H9 (cell line): ENCODE data around the gene AMDHD2. TPM values are rescaled to one million over a fixed set of nuclear protein-coding genes. Genes with fewer than 3 reads are reported as not detected.

Experiments used
- DNase-seq: peaks from one replicate; pipeline ENCODE4 v3.0.0-alpha.2; 2017
- H2AFZ ChIP-seq: one replicate; pipeline ENCODE4 v1.6.1; 2013; ENCODE audit warnings: mild to moderate bottlenecking, low read length, control low read depth, moderate library complexity
- H2AK5ac ChIP-seq: 2 replicates; pipeline ENCODE4 v1.6.1; 2013; ENCODE audit warnings: low read length, control low read depth, mixed read lengths; ENCODE audit not compliant: insufficient read length
- H2BK120ac ChIP-seq: one replicate; pipeline ENCODE4 v1.6.1; 2013; ENCODE audit warnings: low read depth, mild to moderate bottlenecking, low read length, control low read depth, inconsistent platforms; ENCODE audit not compliant: poor library complexity, severe bottlenecking
- H2BK12ac ChIP-seq: 2 replicates; pipeline ENCODE4 v1.6.1; 2013; ENCODE audit warnings: low read length, control low read depth, mixed read lengths, low read depth; ENCODE audit not compliant: insufficient read length
- H2BK15ac ChIP-seq: 2 replicates; pipeline ENCODE4 v1.6.1; 2013; ENCODE audit warnings: low read depth, low read length, control low read depth
- H2BK20ac ChIP-seq: one replicate; pipeline ENCODE4 v1.6.1; 2013; ENCODE audit warnings: low read depth, mild to moderate bottlenecking, low read length, control low read depth, inconsistent platforms; ENCODE audit not compliant: poor library complexity, severe bottlenecking
- H2BK5ac ChIP-seq: 2 replicates; pipeline ENCODE4 v1.6.1; 2013; ENCODE audit warnings: low read length, control low read depth, mixed read lengths; ENCODE audit not compliant: insufficient read length
- H3K14ac ChIP-seq: 2 replicates; pipeline ENCODE4 v1.6.1; 2013; ENCODE audit warnings: low read length, control low read depth; ENCODE audit not compliant: insufficient read depth
- H3K18ac ChIP-seq: 2 replicates; pipeline ENCODE4 v1.6.1; 2013; ENCODE audit warnings: low read depth, mild to moderate bottlenecking, mixed read lengths, low read length, control low read depth; ENCODE audit not compliant: insufficient read length
- H3K23ac ChIP-seq: 2 replicates; pipeline ENCODE4 v1.6.1; 2013; ENCODE audit warnings: low read length, control low read depth, mixed read lengths, low read depth; ENCODE audit not compliant: insufficient read length
- H3K23me2 ChIP-seq: 2 replicates; pipeline ENCODE4 v1.6.1; 2013; ENCODE audit warnings: low read depth, mild to moderate bottlenecking, mixed read lengths, low read length, control low read depth; ENCODE audit not compliant: insufficient read length, poor library complexity, severe bottlenecking
- H3K27ac ChIP-seq: 2 replicates; pipeline ENCODE4 v1.5.1; 2013; ENCODE audit warnings: low read length, control low read depth, mixed read lengths, low read depth; ENCODE audit not compliant: insufficient read length
- H3K27me3 ChIP-seq: 2 replicates; pipeline ENCODE4 v1.6.1; 2013; ENCODE audit warnings: low read length, control low read depth, inconsistent platforms; ENCODE audit not compliant: insufficient read depth
- H3K4ac ChIP-seq: 2 replicates; pipeline ENCODE4 v1.6.1; 2013; ENCODE audit warnings: low read depth, mild to moderate bottlenecking, control low read depth, inconsistent platforms, low read length, moderate library complexity
- H3K4me1 ChIP-seq: 2 replicates; pipeline ENCODE4 v1.6.1; 2013; ENCODE audit warnings: low read length, control low read depth, inconsistent platforms; ENCODE audit not compliant: insufficient read depth
- H3K4me2 ChIP-seq: 2 replicates; pipeline ENCODE4 v1.6.1; 2013; ENCODE audit warnings: low read length, control low read depth, mixed read lengths; ENCODE audit not compliant: insufficient read length, insufficient read depth
- H3K56ac ChIP-seq: 2 replicates; pipeline ENCODE4 v1.6.1; 2013; ENCODE audit warnings: low read depth, mild to moderate bottlenecking, mixed read lengths, low read length, control low read depth; ENCODE audit not compliant: insufficient read length
- H3K79me1 ChIP-seq: 2 replicates; pipeline ENCODE4 v1.6.1; 2013; ENCODE audit warnings: low read depth, mild to moderate bottlenecking, moderate library complexity, low read length, control low read depth, inconsistent platforms; ENCODE audit not compliant: insufficient read depth, poor library complexity, severe bottlenecking
- H3K79me2 ChIP-seq: 2 replicates; pipeline ENCODE4 v1.6.1; 2013; ENCODE audit warnings: low read length, control low read depth, inconsistent platforms; ENCODE audit not compliant: insufficient read depth
- H3K9ac ChIP-seq: 2 replicates; pipeline ENCODE4 v1.6.1; 2013; ENCODE audit warnings: low read length, control low read depth, mixed read lengths; ENCODE audit not compliant: insufficient read length; ENCODE audit errors: extremely low read depth
- H3K9me3 ChIP-seq: one replicate; pipeline ENCODE4 v1.6.1; 2013; ENCODE audit warnings: low read depth, low read length, inconsistent platforms; ENCODE audit not compliant: control insufficient read depth
- H3T11ph ChIP-seq: one replicate; pipeline ENCODE4 v1.6.1; 2013; ENCODE audit warnings: mild to moderate bottlenecking, low read length, control low read depth, inconsistent platforms
- H4K20me1 ChIP-seq: one replicate; pipeline ENCODE4 v1.6.1; 2013; ENCODE audit not compliant: control insufficient read depth, insufficient read length, insufficient read depth
- H4K5ac ChIP-seq: 2 replicates; pipeline ENCODE4 v1.6.1; 2013; ENCODE audit warnings: low read depth, mild to moderate bottlenecking, mixed read lengths, low read length, control low read depth; ENCODE audit not compliant: insufficient read length
- H4K8ac ChIP-seq: replicated peaks from 2 replicates; pipeline ENCODE4 v1.6.1; 2013; ENCODE audit warnings: low read length, control low read depth, mixed read lengths, low read depth; ENCODE audit not compliant: insufficient read length
- H4K91ac ChIP-seq: 2 replicates; pipeline ENCODE4 v1.6.1; 2013; ENCODE audit warnings: low read depth, mild to moderate bottlenecking, moderate library complexity, mixed read lengths, low read length, control low read depth; ENCODE audit not compliant: insufficient read length
- H3K27ac Mint-ChIP-seq, 3 experiments: 2 replicates in 2 of 3; 3 replicates in 1 of 3; pipeline ENCODE4 v1.8.0; 2020 to 2021; ENCODE audit warnings: mixed read lengths in 3 of 3, mild to moderate bottlenecking in 1 of 3, moderate library complexity in 1 of 3
- H3K27me3 Mint-ChIP-seq: 2 replicates; pipeline ENCODE4 v1.8.0; 2021; ENCODE audit warnings: low read depth, mild to moderate bottlenecking, moderate library complexity, mixed read lengths
- H3K36me3 Mint-ChIP-seq, 3 experiments: 2 replicates in 2 of 3; 3 replicates in 1 of 3; pipeline ENCODE4 v1.8.0; 2020 to 2021; ENCODE audit warnings: low read depth in 3 of 3, mixed read lengths in 3 of 3; ENCODE audit not compliant: insufficient read depth in 1 of 3
- H3K4me1 Mint-ChIP-seq, 2 experiments: 2 replicates each; pipeline ENCODE4 v1.8.0; 2020; ENCODE audit warnings: mixed read lengths in 2 of 2
- H3K4me3 Mint-ChIP-seq, 2 experiments: 2 replicates in 1 of 2; 3 replicates in 1 of 2; pipeline ENCODE4 v1.8.0; 2020 to 2021; ENCODE audit warnings: mild to moderate bottlenecking in 2 of 2, mixed read lengths in 2 of 2, moderate library complexity in 1 of 2
- H3K9me3 Mint-ChIP-seq, 2 experiments: 2 replicates in 1 of 2; 3 replicates in 1 of 2; pipeline ENCODE4 v1.8.0; 2020; ENCODE audit warnings: mild to moderate bottlenecking in 2 of 2, mixed read lengths in 2 of 2, moderate library complexity in 1 of 2
- WGBS: extraction: QIAGEN DNeasy Blood & Tissue Kit; methylation state at CpG from one replicate; pipeline ENCODE4 v1.1.7; 2013; ENCODE audit warnings: missing lambda C conversion rate, low lambda C conversion rate, mixed read lengths; ENCODE audit not compliant: insufficient read length; ENCODE audit errors: extremely low coverage; 5-methylcytosine and 5-hydroxymethylcytosine counted together
- total RNA-seq: library from RNA; stranded (reverse); gene quantifications from 2 replicates; pipeline ENCODE4 v1.2.1, GENCODE V29; 2021
- TF ChIP-seq, protein P1 (sequence below): fragments of 200-600 bp; sonication (generic); conservative IDR thresholded peaks from 3 replicates; pipeline ENCODE4 v1.8.0; 2021; ENCODE audit warnings: antibody characterized with exemption, mild to moderate bottlenecking

The AMDHD2 gene
- total RNA-seq, 1 experiment from 2014 or later, result 61.5 TPM

DNA sequence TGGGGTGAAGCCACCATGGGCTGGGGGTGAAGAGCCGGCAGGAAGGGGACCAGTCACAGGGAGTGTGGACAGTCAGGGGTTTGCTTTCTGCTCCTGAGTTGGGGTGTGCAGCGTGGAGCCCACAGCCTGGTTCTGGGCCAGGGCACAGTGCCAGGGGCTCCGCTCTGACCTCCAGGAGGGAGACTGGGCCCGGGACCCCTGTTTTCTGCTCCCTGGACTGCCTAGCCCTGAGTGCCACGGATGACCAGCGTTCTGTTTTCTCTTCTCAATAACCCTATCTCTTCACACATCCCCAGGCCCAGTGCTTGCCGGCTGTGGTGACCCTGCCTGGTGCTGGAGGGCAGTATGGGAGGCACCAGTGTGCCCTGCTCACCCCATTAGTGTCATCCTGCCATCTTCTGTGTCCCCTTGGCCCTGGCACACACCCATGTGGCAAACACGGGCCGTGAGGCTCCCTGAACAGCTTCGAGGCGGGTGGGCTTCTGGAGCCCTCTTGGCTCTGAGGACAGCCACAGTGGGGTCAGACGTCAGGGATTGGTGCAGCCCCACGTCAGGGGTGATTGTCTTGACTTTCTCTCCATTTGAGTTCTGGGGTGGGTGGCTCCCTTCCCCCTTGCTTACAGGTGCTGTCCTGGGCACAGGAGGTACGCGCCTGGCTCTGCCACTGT, 9.9 kb downstream of the AMDHD2 start:
- Mint-ChIP-seq H3K27me3 (peaks cover 4% of the 10 kb centered on the region; the same call in 1 of the 2 replicates), H3K4me3 (peak overlapping the region; percentile 9 to 48; a peak in 2 of 5 replicates), H3K4me1 (peaks cover 4 to 11% of the 10 kb centered on the region in 2 experiments), H3K27ac (peak overlapping the region in 1 of 3 experiments; percentile 76; a peak in 1 of 7 replicates), H3K36me3 (peaks cover 4 to 26% (median 9%) of the 10 kb centered on the region in 3 experiments; a peak in 6 of 7 replicates), H3K9me3 (peaks cover 0 to 2% of the 10 kb centered on the region in 2 experiments; a peak in 1 of 5 replicates)
- no peaks in the 10 kb centered on the region for H3K79me2 ChIP-seq
- TF ChIP-seq, protein P1, sequence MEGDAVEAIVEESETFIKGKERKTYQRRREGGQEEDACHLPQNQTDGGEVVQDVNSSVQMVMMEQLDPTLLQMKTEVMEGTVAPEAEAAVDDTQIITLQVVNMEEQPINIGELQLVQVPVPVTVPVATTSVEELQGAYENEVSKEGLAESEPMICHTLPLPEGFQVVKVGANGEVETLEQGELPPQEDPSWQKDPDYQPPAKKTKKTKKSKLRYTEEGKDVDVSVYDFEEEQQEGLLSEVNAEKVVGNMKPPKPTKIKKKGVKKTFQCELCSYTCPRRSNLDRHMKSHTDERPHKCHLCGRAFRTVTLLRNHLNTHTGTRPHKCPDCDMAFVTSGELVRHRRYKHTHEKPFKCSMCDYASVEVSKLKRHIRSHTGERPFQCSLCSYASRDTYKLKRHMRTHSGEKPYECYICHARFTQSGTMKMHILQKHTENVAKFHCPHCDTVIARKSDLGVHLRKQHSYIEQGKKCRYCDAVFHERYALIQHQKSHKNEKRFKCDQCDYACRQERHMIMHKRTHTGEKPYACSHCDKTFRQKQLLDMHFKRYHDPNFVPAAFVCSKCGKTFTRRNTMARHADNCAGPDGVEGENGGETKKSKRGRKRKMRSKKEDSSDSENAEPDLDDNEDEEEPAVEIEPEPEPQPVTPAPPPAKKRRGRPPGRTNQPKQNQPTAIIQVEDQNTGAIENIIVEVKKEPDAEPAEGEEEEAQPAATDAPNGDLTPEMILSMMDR, result no peak
- H3K27me3 ChIP-seq, result no peaks in the 10 kb centered on the region
- H3K9me3 ChIP-seq, result no peaks in the 10 kb centered on the region
- no peak overlapping the region for H3K56ac ChIP-seq
- no peak overlapping the region for H2BK12ac ChIP-seq
- no peak overlapping the region for H3K4me2 ChIP-seq
- H3K23ac ChIP-seq, result no peak overlapping the region
- H4K91ac ChIP-seq, result no peak overlapping the region
- no peak overlapping the region for H3K14ac ChIP-seq
- no peak overlapping the region for H2BK15ac ChIP-seq
- H3K27ac ChIP-seq, result no peak overlapping the region
- no peaks in the 10 kb centered on the region for H3K4me1 ChIP-seq
- no peak overlapping the region for H3K18ac ChIP-seq
- no peak overlapping the region for H4K8ac ChIP-seq
- H3K9ac ChIP-seq, result no peak overlapping the region
- no peak overlapping the region for H3T11ph ChIP-seq
- no peak overlapping the region for H2AK5ac ChIP-seq
- H2AFZ ChIP-seq, result no peak overlapping the region
- no CpG with 5 or more reads among the region's 15 CpGs for WGBS
- peaks cover 10% of the 10 kb centered on the region for H3K23me2 ChIP-seq
- H2BK20ac ChIP-seq, result no peak overlapping the region
- H4K5ac ChIP-seq, result no peak overlapping the region
- no peak overlapping the region for H2BK5ac ChIP-seq
- H4K20me1 ChIP-seq, result no peaks in the 10 kb centered on the region
- H2BK120ac ChIP-seq, result no peak overlapping the region
- DNase-seq, result no peak
- no peak overlapping the region for H3K4ac ChIP-seq
- H3K79me1 ChIP-seq, result no peaks in the 10 kb centered on the region
